Thyroid gland (tissue), 4 donors: ENCODE results near the gene CMC2.

Source experiments
- CTCF ChIP-seq, 6 experiments: fragments of 200-600 bp in 3 of 6; fragments of 450-650 bp in 3 of 6; sonication (generic) in 3 of 6; IDR thresholded peaks; one replicate each; pipeline ENCODE4 v1.5.1; 2016 to 2019; ENCODE audit warnings: antibody characterized with exemption in 6 of 6, mild to moderate bottlenecking in 2 of 6, inconsistent platforms in 1 of 6, moderate library complexity in 1 of 6
- POLR2A ChIP-seq, 2 donors: fragments of 450-650 bp; IDR thresholded peaks; one replicate each; pipeline ENCODE4 v1.6.1; 2017; ENCODE audit warnings: antibody characterized with exemption in 2 of 2, mild to moderate bottlenecking in 2 of 2, moderate library complexity in 1 of 2

GRCh38 chr16:81003610-81004460 is 2.9 kb downstream of the CMC2 start:
- no peak for TF ChIP-seq CTCF (IDR thresholded peaks at IDR 0.05)
- TF ChIP-seq POLR2A (IDR thresholded peaks at IDR 0.05) = no peak
